GM12878 (cell line): ENCODE results near the gene INSIG2. TPM values are rescaled to one million over a fixed set of nuclear protein-coding genes. Genes with fewer than 3 reads are reported as not detected.

Experiments
- BCLAF1 ChIP-seq: fragments of 450-650 bp; IDR thresholded peaks from 2 replicates; pipeline ENCODE4 v1.6.1; 2017; ENCODE audit warnings: antibody characterized with exemption, mild to moderate bottlenecking, moderate library complexity
- ETV6 ChIP-seq, 2 experiments: fragments of 450-650 bp in 1 of 2; IDR thresholded peaks in 1 of 2; conservative IDR thresholded peaks in 1 of 2; 2 replicates each; pipeline ENCODE4 v1.6.1; 2014; ENCODE audit warnings: antibody characterized with exemption in 1 of 2, borderline replicate concordance in 1 of 2, low read depth in 1 of 2, mild to moderate bottlenecking in 1 of 2, moderate library complexity in 1 of 2
- PML ChIP-seq: IDR thresholded peaks from 2 replicates; pipeline ENCODE4 v1.6.1; 2012; ENCODE audit warnings: low read length, inconsistent platforms
- POU2F2 ChIP-seq: IDR thresholded peaks from 3 replicates; pipeline ENCODE4 v1.6.1; 2011; ENCODE audit warnings: low read depth, mild to moderate bottlenecking, low read length, borderline replicate concordance
- TBL1XR1 ChIP-seq: IDR thresholded peaks from 2 replicates; pipeline ENCODE4 v1.6.1; 2012; ENCODE audit warnings: low read depth, low read length, improper control_type of control experiment
- ZBED1 ChIP-seq: IDR thresholded peaks from 2 replicates; pipeline ENCODE4 v1.6.1; 2016; ENCODE audit warnings: borderline replicate concordance
- ZBTB11 ChIP-seq: fragments of 450-650 bp; formaldehyde crosslinking; IDR thresholded peaks from 2 replicates; pipeline ENCODE4 v1.5.0; 2022; ENCODE audit warnings: mild to moderate bottlenecking, missing genetic modification characterization
- ZNF622 ChIP-seq: fragments of 450-650 bp; IDR thresholded peaks from 2 replicates; pipeline ENCODE4 v1.6.1; 2017; ENCODE audit warnings: mild to moderate bottlenecking, inconsistent platforms
- polyA plus RNA-seq, 11 experiments: library from polyadenylated mRNA; depleted of rRNA in 4 of 11; unstranded in 6 of 11; stranded (reverse) in 5 of 11; fragments of >200 nt; fragmentation: Nextera tagmentation in 4 of 11; fragmentation: Illumina TruSeq in 1 of 11; extraction: Ambion mirVana in 4 of 11; extraction: Trizol in 1 of 11; gene quantifications; 1 replicate in 1 of 11; 2 replicates in 10 of 11; pipeline versions ENCODE4 v1.2.1 to v1.2.3, GENCODE V29; 2011 to 2016; ENCODE audit warnings: inconsistent platforms in 2 of 11, missing spikeins in 2 of 11, low read depth in 1 of 11
- total RNA-seq, 4 experiments: library from RNA; depleted of rRNA in 3 of 4; stranded (reverse); fragments of >200 nt in 3 of 4; fragmentation: Illumina TruSeq in 1 of 4; extraction: Trizol in 1 of 4; gene quantifications; 2 replicates each; pipeline versions ENCODE4 v1.2.1 to v1.2.3, GENCODE V29; 2013 to 2021

Gene INSIG2
- total and polyA plus RNA-seq, 10 of the 15 experiments (the other 5 are each of a cell fraction or from before 2014, with no cell fraction given) = 4.9 to 92.7 (median 12.0) TPM

- TF ChIP-seq BCLAF1 = no peak
- TF ChIP-seq ZBTB11 (CRISPR knock-in tag) = no peak
- TF ChIP-seq PML = no peak
- TF ChIP-seq ZNF622 = no peak
- TF ChIP-seq TBL1XR1 = no peak
- TF ChIP-seq ZBED1 = no peak
- no peak for TF ChIP-seq ETV6 (conservative IDR thresholded peaks at IDR 0.05 in 1 of 2, IDR thresholded peaks at IDR 0.05 in 1 of 2; ENCODE audit: borderline replicate concordance in 1 of 2, low read depth in 1 of 2)
- no peak for TF ChIP-seq POU2F2
Observed at GRCh38 chr2:118095610-118096009, 7.3 kb downstream of the INSIG2 start (continued).
